HEK293 (cell line): ENCODE measurements around the gene BBS9.

Experiments used
- CTCF ChIA-PET: fragments of 350-600 bp; formaldehyde crosslinking; extraction: SDS; loops from one replicate; lab custom pipeline; 2021; ENCODE audit warnings: antibody characterized with exemption; lab: Yijun Ruan, JAX
- POLR2A ChIA-PET: fragments of 300-600 bp; formaldehyde crosslinking; extraction: SDS; loops from one replicate; lab custom pipeline; 2020; ENCODE audit warnings: antibody characterized with exemption, inconsistent platforms; lab: Yijun Ruan, JAX
- H3K27ac ChIP-seq: fragments of 200-500 bp; sonication (Bioruptor generic); 2 replicates; pipeline ENCODE4 v1.5.1; 2014; ENCODE audit warnings: low read depth, low read length, control low read depth, inconsistent platforms; ENCODE audit errors: extremely low read depth
- H3K36me3 ChIP-seq, 2 experiments: fragments of 200-500 bp in 1 of 2; sonication (Bioruptor generic) in 1 of 2; 1 replicate in 1 of 2; 2 replicates in 1 of 2; pipeline ENCODE4 v1.5.1; 2014 to 2017; ENCODE audit warnings: inconsistent platforms in 2 of 2, low read length in 2 of 2; ENCODE audit not compliant: control insufficient read depth in 2 of 2, insufficient read depth in 1 of 2
- H3K4me1 ChIP-seq: fragments of 200-500 bp; sonication (Bioruptor generic); 2 replicates; pipeline ENCODE4 v1.5.1; 2014; ENCODE audit warnings: mild to moderate bottlenecking, low read length, inconsistent platforms; ENCODE audit not compliant: control insufficient read depth, insufficient read depth
- H3K4me3 ChIP-seq: 2 replicates; pipeline ENCODE4 v1.5.1; 2011; ENCODE audit warnings: low read depth, mild to moderate bottlenecking, control low read depth, low read length, moderate library complexity
- H3K9me3 ChIP-seq: fragments of 200-500 bp; sonication (Bioruptor generic); 2 replicates; pipeline ENCODE4 v1.5.1; 2014; ENCODE audit warnings: low read depth, low read length, inconsistent platforms; ENCODE audit not compliant: control insufficient read depth, insufficient read depth
- GLI4 ChIP-seq: fragments of 450-650 bp; formaldehyde crosslinking; IDR thresholded peaks from 2 replicates; pipeline ENCODE4 v1.5.1; 2016; ENCODE audit warnings: missing biosample characterization, missing genetic modification characterization
- GLIS1 ChIP-seq: fragments of 450-650 bp; formaldehyde crosslinking; IDR thresholded peaks from 2 replicates; pipeline ENCODE4 v1.5.1; 2016; ENCODE audit warnings: missing biosample characterization, missing genetic modification characterization
- HOXD13 ChIP-seq: sonication (generic); formaldehyde crosslinking; IDR thresholded peaks from 2 replicates; pipeline ENCODE4 v1.8.0; 2022; ENCODE audit warnings: missing genetic modification reagents, borderline replicate concordance
- MYNN ChIP-seq: fragments of 450-650 bp; formaldehyde crosslinking; IDR thresholded peaks from 2 replicates; pipeline ENCODE4 v1.5.1; 2016; ENCODE audit warnings: missing biosample characterization, missing genetic modification characterization, borderline replicate concordance
- SALL2 ChIP-seq: fragments of 450-650 bp; formaldehyde crosslinking; IDR thresholded peaks from 2 replicates; pipeline ENCODE4 v1.5.0; 2017; ENCODE audit warnings: missing biosample characterization, mild to moderate bottlenecking, missing genetic modification characterization, borderline replicate concordance
- SP3 ChIP-seq: fragments of 450-650 bp; formaldehyde crosslinking; IDR thresholded peaks from 2 replicates; pipeline ENCODE4 v1.5.1; 2016; ENCODE audit warnings: missing biosample characterization, missing genetic modification characterization
- TCF7L2 ChIP-seq: IDR thresholded peaks from 2 replicates; pipeline ENCODE4 v1.6.1; 2011; ENCODE audit warnings: low read depth, mild to moderate bottlenecking, inconsistent platforms, low read length, moderate library complexity, borderline replicate concordance
- ZBTB17 ChIP-seq: fragments of 450-650 bp; formaldehyde crosslinking; IDR thresholded peaks from 2 replicates; pipeline ENCODE4 v1.5.1; 2016; ENCODE audit warnings: missing biosample characterization, missing genetic modification characterization
- ZBTB21 ChIP-seq: fragments of 450-650 bp; formaldehyde crosslinking; IDR thresholded peaks from 2 replicates; pipeline ENCODE4 v1.5.1; 2017; ENCODE audit warnings: missing biosample characterization, missing genetic modification characterization
- ZFHX2 ChIP-seq: fragments of 450-650 bp; formaldehyde crosslinking; conservative IDR thresholded peaks from 2 replicates; pipeline ENCODE4 v1.5.1; 2016; ENCODE audit warnings: missing biosample characterization, missing genetic modification characterization
- ZNF10 ChIP-seq: fragments of 450-650 bp; formaldehyde crosslinking; IDR thresholded peaks from 2 replicates; pipeline ENCODE4 v1.5.1; 2017; ENCODE audit warnings: missing biosample characterization, missing genetic modification characterization
- ZNF132 ChIP-seq: fragments of 450-650 bp; formaldehyde crosslinking; IDR thresholded peaks from 2 replicates; pipeline ENCODE4 v1.5.1; 2017; ENCODE audit warnings: missing biosample characterization, missing genetic modification characterization, borderline replicate concordance
- ZNF157 ChIP-seq: fragments of 450-650 bp; formaldehyde crosslinking; IDR thresholded peaks from 2 replicates; pipeline ENCODE4 v1.5.1; 2016; ENCODE audit warnings: missing biosample characterization, missing genetic modification characterization
- ZNF169 ChIP-seq: fragments of 450-650 bp; formaldehyde crosslinking; IDR thresholded peaks from 2 replicates; pipeline ENCODE4 v1.5.1; 2016; ENCODE audit warnings: missing biosample characterization, missing genetic modification characterization
- ZNF175 ChIP-seq: fragments of 450-650 bp; formaldehyde crosslinking; IDR thresholded peaks from 2 replicates; pipeline ENCODE4 v1.5.1; 2016; ENCODE audit warnings: missing biosample characterization, missing genetic modification characterization
- ZNF23 ChIP-seq: fragments of 450-650 bp; formaldehyde crosslinking; IDR thresholded peaks from 2 replicates; pipeline ENCODE4 v1.5.1; 2016; ENCODE audit warnings: missing biosample characterization, missing genetic modification characterization, borderline replicate concordance
- ZNF354C ChIP-seq: fragments of 450-650 bp; formaldehyde crosslinking; IDR thresholded peaks from 2 replicates; pipeline ENCODE4 v1.5.1; 2016; ENCODE audit warnings: missing biosample characterization, missing genetic modification characterization, low read depth, borderline replicate concordance
- ZNF48 ChIP-seq: fragments of 450-650 bp; formaldehyde crosslinking; IDR thresholded peaks from 2 replicates; pipeline ENCODE4 v1.5.1; 2016; ENCODE audit warnings: missing biosample characterization, missing genetic modification characterization
- ZNF510 ChIP-seq: fragments of 450-650 bp; formaldehyde crosslinking; IDR thresholded peaks from 2 replicates; pipeline ENCODE4 v1.5.1; 2018; ENCODE audit warnings: mild to moderate bottlenecking, missing genetic modification characterization, missing biosample characterization; ENCODE audit not compliant: insufficient replicate concordance
- ZNF555 ChIP-seq: fragments of 450-650 bp; formaldehyde crosslinking; conservative IDR thresholded peaks from 2 replicates; pipeline ENCODE4 v1.5.1; 2017; ENCODE audit warnings: missing biosample characterization, mild to moderate bottlenecking, missing genetic modification characterization, inconsistent platforms
- TF ChIP-seq, protein P1 (sequence below): fragments of 450-650 bp; formaldehyde crosslinking; IDR thresholded peaks from 2 replicates; pipeline ENCODE4 v1.5.1; 2016; ENCODE audit warnings: missing biosample characterization, missing genetic modification characterization, borderline replicate concordance
- TF ChIP-seq, protein P2 (sequence below): fragments of 450-650 bp; formaldehyde crosslinking; IDR thresholded peaks from 2 replicates; pipeline ENCODE4 v1.5.1; 2016; ENCODE audit warnings: missing biosample characterization, missing genetic modification characterization
- TF ChIP-seq, protein P3 (sequence below): fragments of 450-650 bp; formaldehyde crosslinking; IDR thresholded peaks from 2 replicates; pipeline ENCODE4 v1.5.1; 2017; ENCODE audit warnings: missing biosample characterization, missing genetic modification characterization
- TF ChIP-seq, protein P4 (sequence below): fragments of 450-650 bp; formaldehyde crosslinking; IDR thresholded peaks from 2 replicates; pipeline ENCODE4 v1.5.1; 2016; ENCODE audit warnings: missing biosample characterization, missing genetic modification characterization
- TF ChIP-seq, protein P5 (sequence below): fragments of 450-650 bp; formaldehyde crosslinking; conservative IDR thresholded peaks from 2 replicates; pipeline ENCODE4 v1.5.1; 2016; ENCODE audit warnings: low read depth, missing biosample characterization, missing genetic modification characterization

BBS9 gene

DNA sequence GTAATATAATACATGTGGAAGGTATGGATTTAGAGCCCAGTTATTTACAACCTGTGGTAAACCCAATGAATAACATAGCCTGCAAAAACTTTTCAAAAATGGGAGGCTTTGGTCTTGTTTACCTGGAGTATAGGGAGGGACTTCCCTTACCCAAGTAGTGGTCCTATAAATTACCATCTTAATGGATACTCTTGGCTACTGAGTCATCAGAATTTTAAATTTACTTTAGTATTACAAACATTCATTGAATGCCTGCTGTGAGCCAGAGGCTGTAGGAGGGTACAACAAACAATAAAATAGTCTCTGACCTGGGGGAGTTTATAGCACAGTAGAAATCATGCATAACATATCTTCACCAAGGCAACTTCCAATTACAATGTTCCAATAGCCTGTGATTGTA is 365.1 kb downstream of the BBS9 start (continued):
- TF ChIP-seq, protein P1, sequence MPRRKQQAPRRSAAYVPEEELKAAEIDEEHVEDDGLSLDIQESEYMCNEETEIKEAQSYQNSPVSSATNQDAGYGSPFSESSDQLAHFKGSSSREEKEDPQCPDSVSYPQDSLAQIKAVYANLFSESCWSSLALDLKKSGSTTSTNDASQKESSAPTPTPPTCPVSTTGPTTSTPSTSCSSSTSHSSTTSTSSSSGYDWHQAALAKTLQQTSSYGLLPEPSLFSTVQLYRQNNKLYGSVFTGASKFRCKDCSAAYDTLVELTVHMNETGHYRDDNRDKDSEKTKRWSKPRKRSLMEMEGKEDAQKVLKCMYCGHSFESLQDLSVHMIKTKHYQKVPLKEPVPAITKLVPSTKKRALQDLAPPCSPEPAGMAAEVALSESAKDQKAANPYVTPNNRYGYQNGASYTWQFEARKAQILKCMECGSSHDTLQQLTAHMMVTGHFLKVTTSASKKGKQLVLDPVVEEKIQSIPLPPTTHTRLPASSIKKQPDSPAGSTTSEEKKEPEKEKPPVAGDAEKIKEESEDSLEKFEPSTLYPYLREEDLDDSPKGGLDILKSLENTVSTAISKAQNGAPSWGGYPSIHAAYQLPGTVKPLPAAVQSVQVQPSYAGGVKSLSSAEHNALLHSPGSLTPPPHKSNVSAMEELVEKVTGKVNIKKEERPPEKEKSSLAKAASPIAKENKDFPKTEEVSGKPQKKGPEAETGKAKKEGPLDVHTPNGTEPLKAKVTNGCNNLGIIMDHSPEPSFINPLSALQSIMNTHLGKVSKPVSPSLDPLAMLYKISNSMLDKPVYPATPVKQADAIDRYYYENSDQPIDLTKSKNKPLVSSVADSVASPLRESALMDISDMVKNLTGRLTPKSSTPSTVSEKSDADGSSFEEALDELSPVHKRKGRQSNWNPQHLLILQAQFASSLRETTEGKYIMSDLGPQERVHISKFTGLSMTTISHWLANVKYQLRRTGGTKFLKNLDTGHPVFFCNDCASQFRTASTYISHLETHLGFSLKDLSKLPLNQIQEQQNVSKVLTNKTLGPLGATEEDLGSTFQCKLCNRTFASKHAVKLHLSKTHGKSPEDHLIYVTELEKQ (tag by site-specific recombination), result no peak
- no peak for TF ChIP-seq ZBTB21 (tag by site-specific recombination)
- TF ChIP-seq ZNF10 (tag by site-specific recombination), result no peak
- TF ChIP-seq ZNF48 (tag by site-specific recombination), result no peak
- no peak for TF ChIP-seq ZNF23
- TF ChIP-seq ZNF175 (tag by site-specific recombination), result no peak
- TF ChIP-seq ZBTB17 (tag by site-specific recombination), result no peak
- TF ChIP-seq, protein P2, sequence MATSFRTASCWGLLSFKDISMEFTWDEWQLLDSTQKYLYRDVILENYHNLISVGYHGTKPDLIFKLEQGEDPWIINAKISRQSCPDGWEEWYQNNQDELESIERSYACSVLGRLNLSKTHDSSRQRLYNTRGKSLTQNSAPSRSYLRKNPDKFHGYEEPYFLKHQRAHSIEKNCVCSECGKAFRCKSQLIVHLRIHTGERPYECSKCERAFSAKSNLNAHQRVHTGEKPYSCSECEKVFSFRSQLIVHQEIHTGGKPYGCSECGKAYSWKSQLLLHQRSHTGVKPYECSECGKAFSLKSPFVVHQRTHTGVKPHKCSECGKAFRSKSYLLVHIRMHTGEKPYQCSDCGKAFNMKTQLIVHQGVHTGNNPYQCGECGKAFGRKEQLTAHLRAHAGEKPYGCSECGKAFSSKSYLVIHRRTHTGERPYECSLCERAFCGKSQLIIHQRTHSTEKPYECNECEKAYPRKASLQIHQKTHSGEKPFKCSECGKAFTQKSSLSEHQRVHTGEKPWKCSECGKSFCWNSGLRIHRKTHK (tag by site-specific recombination), result no peak
- TF ChIP-seq ZNF510 (tag by site-specific recombination), result no peak
- TF ChIP-seq, protein P3, sequence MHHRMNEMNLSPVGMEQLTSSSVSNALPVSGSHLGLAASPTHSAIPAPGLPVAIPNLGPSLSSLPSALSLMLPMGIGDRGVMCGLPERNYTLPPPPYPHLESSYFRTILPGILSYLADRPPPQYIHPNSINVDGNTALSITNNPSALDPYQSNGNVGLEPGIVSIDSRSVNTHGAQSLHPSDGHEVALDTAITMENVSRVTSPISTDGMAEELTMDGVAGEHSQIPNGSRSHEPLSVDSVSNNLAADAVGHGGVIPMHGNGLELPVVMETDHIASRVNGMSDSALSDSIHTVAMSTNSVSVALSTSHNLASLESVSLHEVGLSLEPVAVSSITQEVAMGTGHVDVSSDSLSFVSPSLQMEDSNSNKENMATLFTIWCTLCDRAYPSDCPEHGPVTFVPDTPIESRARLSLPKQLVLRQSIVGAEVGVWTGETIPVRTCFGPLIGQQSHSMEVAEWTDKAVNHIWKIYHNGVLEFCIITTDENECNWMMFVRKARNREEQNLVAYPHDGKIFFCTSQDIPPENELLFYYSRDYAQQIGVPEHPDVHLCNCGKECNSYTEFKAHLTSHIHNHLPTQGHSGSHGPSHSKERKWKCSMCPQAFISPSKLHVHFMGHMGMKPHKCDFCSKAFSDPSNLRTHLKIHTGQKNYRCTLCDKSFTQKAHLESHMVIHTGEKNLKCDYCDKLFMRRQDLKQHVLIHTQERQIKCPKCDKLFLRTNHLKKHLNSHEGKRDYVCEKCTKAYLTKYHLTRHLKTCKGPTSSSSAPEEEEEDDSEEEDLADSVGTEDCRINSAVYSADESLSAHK (tag by site-specific recombination), result no peak
- TF ChIP-seq SP3 (tag by site-specific recombination), result no peak
- TF ChIP-seq ZNF157 (tag by site-specific recombination), result no peak
- TF ChIP-seq TCF7L2, result no peak
- TF ChIP-seq ZNF132 (tag by site-specific recombination), result no peak
- peak; percentile 29 for TF ChIP-seq ZFHX2 (tag by site-specific recombination)
- TF ChIP-seq ZNF169, result no peak
- no peak for TF ChIP-seq ZNF555 (tag by site-specific recombination)

DNA sequence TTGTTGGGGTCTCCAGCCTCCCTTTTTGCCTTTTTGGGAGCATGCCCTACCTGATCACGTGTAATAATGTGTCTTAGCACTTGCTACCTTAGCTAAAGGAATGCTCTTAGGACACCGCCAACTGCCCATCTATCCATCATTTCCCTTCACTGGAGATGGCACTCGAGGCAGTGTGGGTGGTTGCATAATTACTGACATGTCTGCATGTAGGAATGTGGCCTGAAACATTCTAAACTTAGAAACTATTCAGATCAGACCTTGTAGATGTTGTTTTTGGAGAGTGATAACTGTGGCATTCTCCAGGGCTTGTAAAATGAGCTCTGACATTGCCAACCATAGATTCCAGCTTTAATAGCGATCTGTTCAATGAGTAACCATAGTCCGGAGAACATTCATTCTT is 365.8 kb downstream of the BBS9 start:
- ChIA-PET POLR2A (no interaction called here), CTCF (interaction anchor here (0.6 to 1.2 kb wide), 3 partner anchors 16 to 160 kb away, joined by 3 read pairs; no protein-coding TSS in a partner anchor)
- H3K36me3 ChIP-seq, result no peaks in the 10 kb centered on the region; a peak in 1 of 3 replicates
- H3K4me3 ChIP-seq, result no peak overlapping the region
- H3K4me1 ChIP-seq, result peaks cover 16% of the 10 kb centered on the region
- TF ChIP-seq SALL2 (no peak), GLIS1 (tag by site-specific recombination) (peak; percentile 31; the same call in 1 of the 2 replicates), MYNN (tag by site-specific recombination) (no peak), HOXD13 (CRISPR knock-in tag) (0 out of 2 replicates have a peak, but pooled peaks have one; percentile 64), ZNF169 (no peak), ZNF23 (no peak), GLI4 (tag by site-specific recombination) (no peak), ZNF354C (tag by site-specific recombination) (no peak), ZFHX2 (tag by site-specific recombination) (0 out of 2 replicates have a peak, but pooled peaks have one; percentile 20)
- TF ChIP-seq, protein P4, sequence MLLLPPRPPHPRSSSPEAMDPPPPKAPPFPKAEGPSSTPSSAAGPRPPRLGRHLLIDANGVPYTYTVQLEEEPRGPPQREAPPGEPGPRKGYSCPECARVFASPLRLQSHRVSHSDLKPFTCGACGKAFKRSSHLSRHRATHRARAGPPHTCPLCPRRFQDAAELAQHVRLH, result no peak
- TF ChIP-seq, protein P5, sequence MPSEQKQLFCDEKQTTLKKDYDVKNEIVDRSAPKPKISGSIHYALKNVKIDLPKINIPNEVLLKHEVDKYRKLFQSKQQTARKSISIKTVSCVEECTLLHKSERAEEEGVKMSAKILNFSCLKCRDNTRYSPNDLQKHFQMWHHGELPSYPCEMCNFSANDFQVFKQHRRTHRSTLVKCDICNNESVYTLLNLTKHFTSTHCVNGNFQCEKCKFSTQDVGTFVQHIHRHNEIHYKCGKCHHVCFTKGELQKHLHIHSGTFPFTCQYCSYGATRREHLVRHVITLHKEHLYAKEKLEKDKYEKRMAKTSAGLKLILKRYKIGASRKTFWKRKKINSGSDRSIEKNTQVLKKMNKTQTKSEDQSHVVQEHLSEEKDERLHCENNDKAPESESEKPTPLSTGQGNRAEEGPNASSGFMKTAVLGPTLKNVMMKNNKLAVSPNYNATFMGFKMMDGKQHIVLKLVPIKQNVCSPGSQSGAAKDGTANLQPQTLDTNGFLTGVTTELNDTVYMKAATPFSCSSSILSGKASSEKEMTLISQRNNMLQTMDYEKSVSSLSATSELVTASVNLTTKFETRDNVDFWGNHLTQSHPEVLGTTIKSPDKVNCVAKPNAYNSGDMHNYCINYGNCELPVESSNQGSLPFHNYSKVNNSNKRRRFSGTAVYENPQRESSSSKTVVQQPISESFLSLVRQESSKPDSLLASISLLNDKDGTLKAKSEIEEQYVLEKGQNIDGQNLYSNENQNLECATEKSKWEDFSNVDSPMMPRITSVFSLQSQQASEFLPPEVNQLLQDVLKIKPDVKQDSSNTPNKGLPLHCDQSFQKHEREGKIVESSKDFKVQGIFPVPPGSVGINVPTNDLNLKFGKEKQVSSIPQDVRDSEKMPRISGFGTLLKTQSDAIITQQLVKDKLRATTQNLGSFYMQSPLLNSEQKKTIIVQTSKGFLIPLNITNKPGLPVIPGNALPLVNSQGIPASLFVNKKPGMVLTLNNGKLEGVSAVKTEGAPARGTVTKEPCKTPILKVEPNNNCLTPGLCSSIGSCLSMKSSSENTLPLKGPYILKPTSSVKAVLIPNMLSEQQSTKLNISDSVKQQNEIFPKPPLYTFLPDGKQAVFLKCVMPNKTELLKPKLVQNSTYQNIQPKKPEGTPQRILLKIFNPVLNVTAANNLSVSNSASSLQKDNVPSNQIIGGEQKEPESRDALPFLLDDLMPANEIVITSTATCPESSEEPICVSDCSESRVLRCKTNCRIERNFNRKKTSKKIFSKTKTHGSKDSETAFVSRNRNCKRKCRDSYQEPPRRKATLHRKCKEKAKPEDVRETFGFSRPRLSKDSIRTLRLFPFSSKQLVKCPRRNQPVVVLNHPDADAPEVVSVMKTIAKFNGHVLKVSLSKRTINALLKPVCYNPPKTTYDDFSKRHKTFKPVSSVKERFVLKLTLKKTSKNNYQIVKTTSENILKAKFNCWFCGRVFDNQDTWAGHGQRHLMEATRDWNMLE (tag by site-specific recombination), result no peak
- no peak overlapping the region; the same call in 1 of the 2 replicates for H3K27ac ChIP-seq
- H3K9me3 ChIP-seq, result no peaks in the 10 kb centered on the region
